HepG2 (cell line): Measurements from ENCODE around the gene SSX2IP. TPM values are rescaled to one million over a fixed set of nuclear protein-coding genes. Genes with fewer than 3 reads are reported as not detected.

ENCODE experiments used
- DNMT3B ChIP-seq: conservative IDR thresholded peaks from 2 replicates; pipeline ENCODE4 v1.6.1; 2016; ENCODE audit warnings: missing biosample characterization, control low read depth
- EZH2 ChIP-seq: conservative IDR thresholded peaks from 2 replicates; pipeline ENCODE4 v1.6.1; 2012; ENCODE audit warnings: mild to moderate bottlenecking, low read depth, low read length, moderate library complexity
- GTF2F1 ChIP-seq: fragments of 150-350 bp; IDR thresholded peaks from 2 replicates; pipeline ENCODE4 v1.6.1; 2014; ENCODE audit warnings: low read length
- MED13 ChIP-seq: sonication (generic); formaldehyde crosslinking; IDR thresholded peaks from 2 replicates; pipeline ENCODE4 v1.5.0; 2020; ENCODE audit warnings: missing genetic modification reagents
- MLX ChIP-seq: IDR thresholded peaks from 2 replicates; pipeline ENCODE4 v1.6.1; 2016
- MYC ChIP-seq: sonication (generic); formaldehyde crosslinking; IDR thresholded peaks from 2 replicates; pipeline ENCODE4 v1.9.0; 2021; ENCODE audit warnings: missing genetic modification reagents, borderline replicate concordance
- NR2F1 ChIP-seq, 2 experiments: fragments of 450-650 bp in 1 of 2; formaldehyde crosslinking in 1 of 2; IDR thresholded peaks; 2 replicates each; pipeline versions ENCODE4 v1.5.0 to v1.6.1; 2016 to 2020; ENCODE audit warnings: mild to moderate bottlenecking in 1 of 2, missing compliant biosample characterization in 1 of 2, missing genetic modification reagents in 1 of 2, moderate library complexity in 1 of 2
- PATZ1 ChIP-seq: sonication (generic); formaldehyde crosslinking; IDR thresholded peaks from 2 replicates; pipeline ENCODE4 v1.4.0; 2020; ENCODE audit warnings: missing genetic modification reagents
- PITX1 ChIP-seq: sonication (generic); formaldehyde crosslinking; IDR thresholded peaks from 2 replicates; pipeline ENCODE4 v1.5.1; 2020; ENCODE audit warnings: mild to moderate bottlenecking, missing genetic modification reagents
- POGZ ChIP-seq: sonication (generic); formaldehyde crosslinking; IDR thresholded peaks from 2 replicates; pipeline ENCODE4 v1.4.0; 2020; ENCODE audit warnings: mild to moderate bottlenecking, missing genetic modification reagents
- RARG ChIP-seq: sonication (generic); formaldehyde crosslinking; IDR thresholded peaks from 2 replicates; pipeline ENCODE4 v1.4.0; 2020; ENCODE audit warnings: low read depth, mild to moderate bottlenecking, missing genetic modification reagents
- SMAD9 ChIP-seq: sonication (generic); formaldehyde crosslinking; IDR thresholded peaks from 2 replicates; pipeline ENCODE4 v1.5.1; 2020; ENCODE audit warnings: mild to moderate bottlenecking, missing genetic modification reagents
- TOPORS ChIP-seq: sonication (generic); formaldehyde crosslinking; IDR thresholded peaks from 2 replicates; pipeline ENCODE4 v1.8.0; 2023; ENCODE audit warnings: mild to moderate bottlenecking, missing genetic modification reagents
- YEATS4 ChIP-seq: sonication (generic); formaldehyde crosslinking; IDR thresholded peaks from 2 replicates; pipeline ENCODE4 v1.4.0; 2020; ENCODE audit warnings: missing genetic modification reagents, borderline replicate concordance
- ZNF331 ChIP-seq: sonication (generic); formaldehyde crosslinking; IDR thresholded peaks from 2 replicates; pipeline ENCODE4 v1.4.0; 2020; ENCODE audit warnings: missing genetic modification reagents
- ZNF362 ChIP-seq: sonication (generic); formaldehyde crosslinking; IDR thresholded peaks from 2 replicates; pipeline ENCODE4 v1.4.0; 2020; ENCODE audit warnings: missing genetic modification reagents, mild to moderate bottlenecking, borderline replicate concordance
- ZNF446 ChIP-seq: sonication (generic); formaldehyde crosslinking; IDR thresholded peaks from 2 replicates; pipeline ENCODE4 v1.5.0; 2020; ENCODE audit warnings: mild to moderate bottlenecking, missing genetic modification reagents
- polyA plus RNA-seq, 8 experiments: library from polyadenylated mRNA; depleted of rRNA in 3 of 8; stranded (reverse) in 7 of 8; unstranded in 1 of 8; fragments of >200 nt; fragmentation: Illumina TruSeq in 4 of 8; extraction: Trizol in 4 of 8; gene quantifications; 2 replicates each; pipeline versions ENCODE4 v1.2.1 to v1.2.3, GENCODE V29; 2011 to 2016; ENCODE audit warnings: low read depth in 4 of 8, missing spikeins in 1 of 8, mixed read lengths in 1 of 8; ENCODE audit not compliant: insufficient read depth in 1 of 8
- total RNA-seq, 5 experiments: library from RNA; depleted of rRNA; stranded (reverse); fragments of >200 nt; fragmentation: Illumina TruSeq; extraction: Trizol; gene quantifications; 2 replicates each; pipeline ENCODE4 v1.2.3, GENCODE V29; 2016; ENCODE audit warnings: low read depth in 1 of 5
- TF ChIP-seq, protein P1 (sequence below): sonication (generic); formaldehyde crosslinking; IDR thresholded peaks from 2 replicates; pipeline ENCODE4 v1.5.1; 2020; ENCODE audit warnings: mild to moderate bottlenecking, missing genetic modification reagents, moderate library complexity
- TF ChIP-seq, protein P2 (sequence below): sonication (generic); formaldehyde crosslinking; IDR thresholded peaks from 2 replicates; pipeline ENCODE4 v1.8.1; 2023; ENCODE audit warnings: missing genetic modification reagents, mild to moderate bottlenecking, borderline replicate concordance

SSX2IP gene
- total and polyA plus RNA-seq, 2 of the 13 experiments (the other 11 are each of a cell fraction or from before 2014, with no cell fraction given), result 2.7 to 23.7 TPM

DNA sequence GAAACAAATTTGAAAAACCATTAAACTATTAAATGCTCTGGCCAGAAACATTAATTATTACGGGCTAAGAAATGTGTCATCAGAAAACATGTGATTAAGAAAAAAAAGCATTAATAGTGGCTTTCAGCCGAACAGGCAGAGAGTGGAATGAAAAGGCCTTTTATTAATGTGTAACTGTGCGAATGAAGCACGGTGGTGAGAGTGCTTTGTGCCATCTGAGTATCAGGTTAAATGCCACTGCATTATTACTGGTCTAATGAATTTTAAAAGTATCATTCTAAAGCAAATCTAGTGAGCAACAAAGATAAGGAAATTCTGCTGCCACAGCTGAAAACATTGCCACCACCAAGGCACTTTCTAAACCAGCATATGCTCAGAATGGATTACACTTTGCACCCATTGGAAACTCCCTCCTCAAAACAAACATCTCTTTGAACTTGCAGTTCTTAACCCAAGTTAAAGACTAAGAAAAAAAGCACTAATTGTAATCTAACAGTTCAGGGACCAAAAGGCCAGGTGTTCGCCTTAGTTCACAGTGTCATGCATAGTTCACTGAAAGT lies 30.0 kb upstream of the SSX2IP start (continued):
- TF ChIP-seq EZH2, result no peak
- peak; percentile 60; the same call in 1 of the 2 replicates for TF ChIP-seq YEATS4
- TF ChIP-seq, protein P1, sequence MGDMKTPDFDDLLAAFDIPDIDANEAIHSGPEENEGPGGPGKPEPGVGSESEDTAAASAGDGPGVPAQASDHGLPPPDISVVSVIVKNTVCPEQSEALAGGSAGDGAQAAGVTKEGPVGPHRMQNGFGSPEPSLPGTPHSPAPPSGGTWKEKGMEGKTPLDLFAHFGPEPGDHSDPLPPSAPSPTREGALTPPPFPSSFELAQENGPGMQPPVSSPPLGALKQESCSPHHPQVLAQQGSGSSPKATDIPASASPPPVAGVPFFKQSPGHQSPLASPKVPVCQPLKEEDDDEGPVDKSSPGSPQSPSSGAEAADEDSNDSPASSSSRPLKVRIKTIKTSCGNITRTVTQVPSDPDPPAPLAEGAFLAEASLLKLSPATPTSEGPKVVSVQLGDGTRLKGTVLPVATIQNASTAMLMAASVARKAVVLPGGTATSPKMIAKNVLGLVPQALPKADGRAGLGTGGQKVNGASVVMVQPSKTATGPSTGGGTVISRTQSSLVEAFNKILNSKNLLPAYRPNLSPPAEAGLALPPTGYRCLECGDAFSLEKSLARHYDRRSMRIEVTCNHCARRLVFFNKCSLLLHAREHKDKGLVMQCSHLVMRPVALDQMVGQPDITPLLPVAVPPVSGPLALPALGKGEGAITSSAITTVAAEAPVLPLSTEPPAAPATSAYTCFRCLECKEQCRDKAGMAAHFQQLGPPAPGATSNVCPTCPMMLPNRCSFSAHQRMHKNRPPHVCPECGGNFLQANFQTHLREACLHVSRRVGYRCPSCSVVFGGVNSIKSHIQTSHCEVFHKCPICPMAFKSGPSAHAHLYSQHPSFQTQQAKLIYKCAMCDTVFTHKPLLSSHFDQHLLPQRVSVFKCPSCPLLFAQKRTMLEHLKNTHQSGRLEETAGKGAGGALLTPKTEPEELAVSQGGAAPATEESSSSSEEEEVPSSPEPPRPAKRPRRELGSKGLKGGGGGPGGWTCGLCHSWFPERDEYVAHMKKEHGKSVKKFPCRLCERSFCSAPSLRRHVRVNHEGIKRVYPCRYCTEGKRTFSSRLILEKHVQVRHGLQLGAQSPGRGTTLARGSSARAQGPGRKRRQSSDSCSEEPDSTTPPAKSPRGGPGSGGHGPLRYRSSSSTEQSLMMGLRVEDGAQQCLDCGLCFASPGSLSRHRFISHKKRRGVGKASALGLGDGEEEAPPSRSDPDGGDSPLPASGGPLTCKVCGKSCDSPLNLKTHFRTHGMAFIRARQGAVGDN (CRISPR knock-in tag), result no peak
- TF ChIP-seq MYC (CRISPR knock-in tag), result no peak
- TF ChIP-seq ZNF331 (CRISPR knock-in tag), result peak; percentile 75; the same call in 1 of the 2 replicates
- TF ChIP-seq, protein P2, sequence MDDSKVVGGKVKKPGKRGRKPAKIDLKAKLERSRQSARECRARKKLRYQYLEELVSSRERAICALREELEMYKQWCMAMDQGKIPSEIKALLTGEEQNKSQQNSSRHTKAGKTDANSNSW (CRISPR knock-in tag), result no peak
- TF ChIP-seq TOPORS (CRISPR knock-in tag), result 0 out of 2 replicates have a peak, but pooled peaks have one; percentile 45
- no peak for TF ChIP-seq MED13 (CRISPR knock-in tag)
- no peak for TF ChIP-seq RARG
- TF ChIP-seq DNMT3B (CRISPR knock-in tag), result no peak
- TF ChIP-seq PITX1 (CRISPR knock-in tag), result peak; percentile 85
- TF ChIP-seq ZNF362, result peak; percentile 94
- TF ChIP-seq NR2F1 (CRISPR knock-in tag; IDR thresholded peaks at IDR 0.05), result 0 out of 4 replicates have a peak, but pooled peaks of 1 of the 2 experiments have one; percentile 22
- TF ChIP-seq ZNF446, result no peak
- no peak for TF ChIP-seq SMAD9 (CRISPR knock-in tag)
- peak; percentile 49; the same call in 1 of the 2 replicates for TF ChIP-seq PATZ1
- TF ChIP-seq MLX (CRISPR knock-in tag), result no peak
- TF ChIP-seq POGZ (CRISPR knock-in tag), result peak; percentile 70; the same call in 1 of the 2 replicates
- TF ChIP-seq GTF2F1, result no peak
